Measurements from ENCODE around the gene SFXN4. TPM values are rescaled to one million over a fixed set of nuclear protein-coding genes. Genes with fewer than 3 reads are reported as not detected.

The SFXN4 gene
- total and polyA plus RNA-seq, 9 of the 15 experiments (the other 6 are each of a cell fraction or from before 2014, with no cell fraction given): 40.1 to 97.8 (median 54.5) TPM

GRCh38 chr10:119178372-119179119 is 13.0 kb upstream of the SFXN4 start, which contains the start of gene PRDX3 (continued):
- TF ChIP-seq ELF1 (tag; IDR thresholded peaks at IDR 0.05): peak; percentile 54; the same call in 1 of the 2 replicates
- no peak for TF ChIP-seq CBX8 (IDR thresholded peaks at IDR 0.05; ENCODE audit: borderline replicate concordance, extremely low read depth, low read depth, low read length, poor library complexity, severe bottlenecking)
- TF ChIP-seq ZNF184 (CRISPR knock-in tag; IDR thresholded peaks at IDR 0.05): no peak
- 0 out of 2 replicates have a peak, but pooled peaks have one; percentile 22 for TF ChIP-seq CBX1 (IDR thresholded peaks at IDR 0.05; ENCODE audit: low read depth)
- TF ChIP-seq MYNN (IDR thresholded peaks at IDR 0.05): no peak
- no peak for TF ChIP-seq MYNN (CRISPR knock-in tag; IDR thresholded peaks at IDR 0.05)
- no peak for TF ChIP-seq MLX (CRISPR knock-in tag; conservative IDR thresholded peaks at IDR 0.05)
- no peak for TF ChIP-seq TCF3 (CRISPR knock-in tag; IDR thresholded peaks at IDR 0.05)
- 0 out of 2 replicates have a peak, but pooled peaks have one; percentile 36 for TF ChIP-seq L3MBTL2 (IDR thresholded peaks at IDR 0.05)
- 0 out of 2 replicates have a peak, but pooled peaks have one; percentile 30 for TF ChIP-seq ZEB2 (IDR thresholded peaks at IDR 0.05)
- TF ChIP-seq LEF1 (IDR thresholded peaks at IDR 0.05): no peak
- TF ChIP-seq ZNF695 (CRISPR knock-in tag; IDR thresholded peaks at IDR 0.05): no peak
- no peak for TF ChIP-seq THRAP3 (IDR thresholded peaks at IDR 0.05; ENCODE audit: borderline replicate concordance)
- TF ChIP-seq ARID2 (IDR thresholded peaks at IDR 0.05): no peak
- TF ChIP-seq DACH1 (IDR thresholded peaks at IDR 0.05; ENCODE audit: partially characterized antibody): no peak
- peak in 1 of 2 experiments; percentile 74; a peak in 2 of 4 replicates for TF ChIP-seq SRF (CRISPR knock-in tag; IDR thresholded peaks at IDR 0.05)
- no peak for TF ChIP-seq KDM2B (CRISPR knock-in tag; IDR thresholded peaks at IDR 0.05)
- no peak for TF ChIP-seq DEAF1 (CRISPR knock-in tag; IDR thresholded peaks at IDR 0.05)
- TF ChIP-seq RCOR1 (IDR thresholded peaks at IDR 0.05; ENCODE audit: borderline replicate concordance in 1 of 2, low read depth in 2 of 2, low read length in 2 of 2): no peak
- no peak for TF ChIP-seq SMAD4 (CRISPR knock-in tag; conservative IDR thresholded peaks at IDR 0.05)
- no peak for TF ChIP-seq NFXL1 (CRISPR knock-in tag; IDR thresholded peaks at IDR 0.05)
- TF ChIP-seq TFE3 (CRISPR knock-in tag; IDR thresholded peaks at IDR 0.05): no peak
- TF ChIP-seq GABPA (tag; conservative IDR thresholded peaks at IDR 0.05; ENCODE audit: low read depth): peak; percentile 56
- TF ChIP-seq ZNF655 (CRISPR knock-in tag; IDR thresholded peaks at IDR 0.05): no peak
- no peak for TF ChIP-seq MED1 (CRISPR knock-in tag; IDR thresholded peaks at IDR 0.05; ENCODE audit: borderline replicate concordance)
